Stimulated activated CD8-positive, alpha-beta memory T cell treated with anti-CD3 and anti-CD28 coated beads, Interleukin-15, amount 100 ng/mL, for 24 hours (primary cell): ENCODE measurements around the gene CHRNG.
"Not testable (repeated sequence)": the region's sequence is repeated elsewhere in the genome, so short reads cannot be mapped to it uniquely, and the experiment has no call there.

Source experiments
- DNase-seq: peaks from one replicate; pipeline ENCODE4 v3.0.0-alpha.2; 2020; ENCODE audit warnings: low read depth

The CHRNG gene

GRCh38 chr2:232527905-232528470 lies 11.5 kb upstream of the CHRNG start:
- DNase-seq = no peak

- no peak for DNase-seq
These were observed 10.6 kb upstream of the CHRNG start for GRCh38 chr2:232528746-232529460.

- DNase-seq = no peak
These were observed 9.5 kb upstream of the CHRNG start for GRCh38 chr2:232529806-232530547.

- no peak for DNase-seq
These were observed 8.7 kb upstream of the CHRNG start for GRCh38 chr2:232530626-232531260.

GRCh38 chr2:232532419-232532818 lies 7.1 kb upstream of the CHRNG start:
- no peak for DNase-seq

GRCh38 chr2:232532821-232533220 lies 6.7 kb upstream of the CHRNG start:
- DNase-seq = not testable (repeated sequence)

GRCh38 chr2:232533944-232534710 lies 5.4 kb upstream of the CHRNG start:
- DNase-seq = no peak

- no peak for DNase-seq
These were observed 4.4 kb upstream of the CHRNG start for GRCh38 chr2:232534940-232535651.

GRCh38 chr2:232535761-232536530 lies 3.5 kb upstream of the CHRNG start:
- no peak for DNase-seq

GRCh38 chr2:232537079-232537478 lies 2.4 kb upstream of the CHRNG start:
- no peak for DNase-seq

- DNase-seq = no peak
These were observed 2.0 kb upstream of the CHRNG start for GRCh38 chr2:232537499-232537898.

- no peak for DNase-seq
These were observed 821 bp upstream of the CHRNG start for GRCh38 chr2:232538671-232539070.

- DNase-seq = no peak
These were observed 1.0 kb downstream of the CHRNG start for GRCh38 chr2:232540441-232541041.

- no peak for DNase-seq
These were observed 1.9 kb downstream of the CHRNG start for GRCh38 chr2:232541195-232541960.

GRCh38 chr2:232541961-232542714 lies 2.6 kb downstream of the CHRNG start:
- no peak for DNase-seq

GRCh38 chr2:232542715-232543467 lies 3.4 kb downstream of the CHRNG start:
- no peak for DNase-seq

- DNase-seq = no peak
These were observed 4.0 kb downstream of the CHRNG start for GRCh38 chr2:232543491-232543890.
